ENCODE results near the gene JAM3.

- TF ChIP-seq EZH2phosphoT487 (IDR thresholded peaks at IDR 0.05; ENCODE audit: low read length): no peak
- no peak for TF ChIP-seq CTCF (IDR thresholded peaks at IDR 0.05; ENCODE audit: low read length)
Measured at GRCh38 chr11:134026655-134027343, 42.1 kb upstream of the JAM3 start.
